Dermis microvascular lymphatic vessel endothelial cell (primary cell): ENCODE data around the gene ZNF526. TPM values are rescaled to one million over a fixed set of nuclear protein-coding genes. Genes with fewer than 3 reads are reported as not detected.

ENCODE experiments used
- DNase-seq, 2 donors: peaks; one replicate each; pipeline versions ENCODE4 v3.0.0 to v3.0.0-alpha.2; 2010; ENCODE audit warnings: low read depth in 2 of 2
- total RNA-seq: library from RNA; depleted of rRNA; stranded (reverse); fragments of >200 nt; gene quantifications from 2 replicates; pipeline ENCODE4 v1.2.1, GENCODE V29; 2014

ZNF526 gene, protein sequence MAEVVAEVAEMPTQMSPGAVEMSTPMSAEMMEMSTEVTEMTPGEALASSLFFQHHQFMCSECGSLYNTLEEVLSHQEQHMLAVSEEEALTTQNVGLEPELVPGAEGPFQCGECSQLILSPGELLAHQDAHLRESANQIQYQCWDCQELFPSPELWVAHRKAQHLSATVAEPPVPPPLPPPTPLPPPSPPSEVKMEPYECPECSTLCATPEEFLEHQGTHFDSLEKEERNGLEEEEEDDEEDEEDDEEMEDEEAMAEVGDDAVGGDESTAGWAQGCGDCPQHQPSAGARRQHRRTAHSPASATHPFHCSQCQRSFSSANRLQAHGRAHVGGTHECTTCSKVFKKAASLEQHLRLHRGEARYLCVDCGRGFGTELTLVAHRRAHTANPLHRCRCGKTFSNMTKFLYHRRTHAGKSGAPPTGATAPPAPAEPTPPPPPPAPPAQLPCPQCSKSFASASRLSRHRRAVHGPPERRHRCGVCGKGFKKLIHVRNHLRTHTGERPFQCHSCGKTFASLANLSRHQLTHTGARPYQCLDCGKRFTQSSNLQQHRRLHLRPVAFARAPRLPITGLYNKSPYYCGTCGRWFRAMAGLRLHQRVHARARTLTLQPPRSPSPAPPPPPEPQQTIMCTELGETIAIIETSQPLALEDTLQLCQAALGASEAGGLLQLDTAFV
- total RNA-seq, result 4.9 and 6.2 TPM in 2 replicates

DNA sequence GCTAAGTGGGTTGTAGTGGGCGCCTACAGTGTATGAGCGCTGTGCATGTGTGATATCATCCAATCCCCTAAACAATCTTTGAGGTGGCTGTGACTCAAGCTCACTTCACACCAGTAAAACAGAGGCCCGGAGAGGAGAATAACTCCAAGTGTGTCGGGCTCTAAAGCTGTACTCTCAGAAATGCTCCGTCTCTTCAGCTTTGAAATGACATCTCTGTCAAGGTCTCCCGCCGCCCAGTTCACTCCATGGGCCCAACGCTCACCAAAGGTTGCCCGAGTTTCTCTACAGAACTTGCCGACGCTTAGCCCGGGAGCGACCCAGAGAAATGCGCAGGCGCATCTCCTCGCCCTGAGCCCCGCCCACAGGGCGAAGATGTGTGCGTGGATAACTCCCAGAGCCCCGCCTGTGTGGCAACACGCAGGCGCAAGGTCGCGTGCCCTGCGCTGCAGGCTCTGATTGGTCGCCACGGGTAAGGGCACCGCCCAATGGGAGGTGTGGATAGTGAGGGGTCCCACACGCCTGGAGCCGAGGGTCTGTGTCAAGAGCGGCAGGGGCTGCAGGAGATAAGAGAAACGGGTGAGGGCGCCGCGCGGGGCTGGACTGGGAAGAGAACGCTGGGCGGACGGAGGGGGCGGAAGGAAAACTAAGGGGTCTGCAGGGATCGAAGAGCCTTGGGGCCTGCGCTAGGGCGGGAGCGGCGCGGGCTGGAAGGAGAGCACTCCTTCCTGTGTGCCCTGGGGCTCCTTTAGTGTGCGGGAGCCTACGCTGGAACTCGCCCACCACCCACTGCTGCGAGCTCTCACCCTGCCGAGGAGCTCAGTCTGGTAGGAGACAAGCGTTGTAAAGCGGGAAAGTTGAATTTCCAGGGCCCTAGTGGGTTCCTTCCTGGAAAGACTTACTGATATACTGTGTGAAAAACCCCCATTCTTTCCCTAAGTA lies at the start of gene ZNF526:
Gene ZNF526 (plus strand): TSS at position 501 of the 939 bp plus-strand sequence. CDS start 4,092 bp downstream, outside the sequence.
- DNase-seq, result peak; percentile 94 to 98

GRCh38 chr19:42170715-42171114 lies 49.4 kb upstream of the ZNF526 start:
- no peak for DNase-seq

DNA sequence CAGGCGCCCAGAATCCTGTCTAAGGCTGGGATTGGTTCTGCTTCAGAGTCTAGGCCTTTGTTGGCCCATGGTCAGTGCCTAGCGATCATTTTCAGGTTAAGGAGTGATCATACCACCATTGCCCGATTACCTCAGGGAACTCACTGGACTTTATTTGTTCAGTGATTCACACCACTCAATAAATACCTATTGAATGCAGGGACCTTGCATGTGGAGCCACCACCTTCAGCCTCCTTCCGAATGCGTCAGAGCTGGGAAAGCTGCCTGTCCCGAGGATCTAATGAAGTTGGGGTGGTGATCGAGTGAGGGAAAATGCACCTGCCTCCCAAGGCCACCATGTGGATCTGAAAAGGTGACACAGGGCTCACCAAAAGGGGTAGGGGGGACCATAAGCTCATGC lies 47.9 kb upstream of the ZNF526 start:
- DNase-seq, result no peak

DNA sequence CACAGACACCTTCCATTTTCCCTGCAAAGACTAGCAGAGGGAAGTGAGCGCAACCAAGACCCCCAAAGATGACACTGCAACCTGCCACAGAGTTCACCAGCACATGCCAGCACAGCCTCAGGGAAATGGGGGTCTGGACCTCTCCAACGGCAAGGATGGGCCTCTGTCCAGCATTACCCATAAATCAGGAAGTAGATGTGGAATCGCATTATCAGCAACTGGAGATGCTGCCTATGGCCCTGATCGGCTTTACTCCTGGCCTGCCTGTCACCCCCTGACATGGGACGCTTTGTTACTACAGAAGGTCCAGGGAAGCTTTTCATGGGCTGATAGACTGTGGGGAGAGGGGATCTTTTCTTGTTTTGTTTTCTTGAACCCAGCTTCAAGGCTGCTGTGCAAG lies 46.4 kb upstream of the ZNF526 start:
- no peak for DNase-seq

GRCh38 chr19:42174188-42174587 lies 45.9 kb upstream of the ZNF526 start:
- no peak for DNase-seq

GRCh38 chr19:42174958-42175734 lies 45.0 kb upstream of the ZNF526 start:
- no peak for DNase-seq

DNA sequence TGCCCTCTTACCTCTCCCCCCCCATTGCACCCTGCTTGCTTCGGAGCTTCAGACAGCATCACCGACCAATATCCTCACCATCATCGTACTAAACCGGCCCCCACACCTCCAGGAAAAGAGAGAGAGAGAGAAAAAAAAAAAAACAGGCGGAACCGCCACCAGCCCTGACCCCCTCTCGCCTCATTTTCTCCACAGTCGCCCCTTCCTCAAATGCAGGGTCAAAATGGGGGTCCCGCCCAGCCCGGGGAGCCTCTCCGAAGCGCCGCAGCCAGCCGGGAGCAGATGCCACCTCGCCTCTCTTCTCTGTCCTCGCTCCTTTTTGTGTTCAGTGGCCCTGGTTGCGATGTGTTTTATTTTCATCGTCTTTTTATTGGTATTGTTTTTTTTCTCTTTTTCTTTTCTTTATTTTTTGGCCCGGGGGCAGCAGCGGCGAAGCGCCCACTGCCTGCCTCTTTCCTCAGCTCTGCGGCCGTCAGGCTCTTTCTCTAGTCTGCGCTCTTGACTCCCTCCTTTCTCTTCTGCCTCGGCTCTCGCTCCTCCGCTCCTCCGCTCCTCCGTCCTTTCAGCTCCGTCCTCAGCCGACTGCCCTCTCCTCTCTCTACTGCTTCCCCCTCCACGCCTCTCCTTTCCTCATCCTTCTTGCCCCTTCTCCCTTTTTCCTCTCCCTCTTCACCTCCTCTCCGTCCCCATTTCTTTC lies 44.0 kb upstream of the ZNF526 start:
- DNase-seq, result peak in 1 of 2 donors; percentile 6

DNA sequence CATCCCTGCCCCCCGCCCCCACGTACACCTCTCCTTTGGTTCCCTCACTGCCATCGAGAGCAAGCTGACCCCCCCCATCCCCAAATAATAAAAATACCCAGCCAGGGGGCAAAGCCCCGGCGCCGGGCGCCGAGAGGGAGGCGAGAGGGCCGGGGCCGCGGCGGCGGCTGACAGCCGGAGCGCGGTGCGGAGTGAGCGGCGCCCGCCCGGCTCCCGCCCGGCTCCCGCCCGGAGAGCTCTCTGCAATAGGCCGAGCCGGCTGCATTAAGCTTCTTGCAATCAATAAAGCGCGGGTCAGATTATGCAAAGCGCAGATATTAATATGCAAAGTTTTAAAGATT lies 43.5 kb upstream of the ZNF526 start:
- DNase-seq, result no peak

DNA sequence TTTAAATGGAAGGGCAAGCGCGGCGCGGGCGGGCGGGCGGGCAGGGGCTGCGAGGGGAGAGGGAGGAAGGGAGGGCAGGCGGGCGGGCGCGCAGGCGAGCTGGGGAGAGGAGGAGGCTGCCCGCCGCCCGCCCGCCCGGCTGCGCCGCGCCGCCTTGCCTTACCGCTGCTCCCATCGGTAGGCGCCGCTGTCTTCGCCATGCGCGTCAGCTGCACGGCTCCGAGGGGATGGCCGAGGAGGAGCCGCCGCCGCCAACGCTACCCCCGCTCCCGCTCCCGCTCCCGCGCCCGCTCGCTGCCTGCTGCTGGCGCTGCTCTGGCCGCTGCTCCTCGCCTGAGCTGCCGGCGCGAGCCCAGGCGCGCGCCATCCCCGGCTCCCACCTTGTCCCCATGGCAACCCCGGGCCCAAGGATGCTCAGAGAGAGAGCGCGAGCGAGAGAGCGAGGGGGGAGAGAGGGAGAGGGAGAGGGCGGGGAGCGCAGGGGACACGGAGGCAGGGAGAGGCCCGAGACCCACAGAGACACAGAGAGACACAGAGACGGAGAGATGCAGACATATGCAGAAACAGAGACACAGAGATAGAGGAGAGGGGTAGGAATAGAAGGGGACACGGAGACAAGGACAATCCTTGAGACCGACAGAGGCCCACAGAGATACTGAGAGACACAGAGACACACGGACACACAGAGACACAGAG lies 43.0 kb upstream of the ZNF526 start:
- DNase-seq, result peak in 1 of 2 donors; percentile 83

- no peak for DNase-seq
Observed at GRCh38 chr19:42177686-42178019, 42.5 kb upstream of the ZNF526 start.

DNA sequence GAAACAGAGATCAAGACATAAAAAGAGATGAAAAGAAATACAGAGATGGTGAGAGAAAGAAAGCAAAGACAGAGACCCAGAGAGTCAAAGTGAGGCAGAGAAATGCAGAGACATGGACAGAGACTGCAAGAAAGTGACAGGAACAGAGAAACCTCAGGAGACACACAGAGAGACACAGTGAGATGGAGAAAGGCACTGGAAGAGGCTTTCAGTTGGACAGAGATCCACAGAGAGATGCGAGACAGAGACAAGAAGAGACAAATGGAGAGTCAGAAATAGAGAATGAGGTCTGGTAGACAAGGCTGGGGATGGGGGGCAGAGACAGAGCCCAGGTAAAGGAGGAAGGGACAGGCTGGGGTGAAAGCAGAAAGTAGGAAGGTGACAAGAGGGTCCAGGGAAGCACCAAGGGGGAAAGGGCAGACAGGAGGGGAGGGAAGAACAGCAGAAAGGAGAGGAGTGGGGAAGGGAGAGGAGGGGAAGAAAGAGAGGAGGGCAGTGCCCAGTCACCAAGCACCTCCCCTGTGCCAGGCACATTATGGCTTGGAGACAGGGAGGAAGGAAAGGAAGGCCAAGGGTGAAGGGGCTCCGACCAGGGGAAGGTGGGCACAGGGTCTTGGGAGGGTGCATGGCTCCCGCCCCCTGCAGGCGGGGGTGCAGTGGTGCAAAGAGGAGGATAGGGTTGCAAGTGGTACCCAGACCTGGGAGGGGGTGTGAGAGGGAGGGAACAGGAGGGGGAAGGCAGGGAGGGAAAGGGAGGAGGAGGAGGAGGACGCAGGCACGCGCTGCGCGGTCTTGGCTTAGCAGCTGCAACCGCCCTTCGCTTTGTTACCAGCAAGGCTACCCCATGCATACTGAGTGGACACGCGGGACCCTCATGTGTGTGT lies 41.1 kb upstream of the ZNF526 start:
- DNase-seq, result peak in 1 of 2 donors; percentile 15

GRCh38 chr19:42184401-42184861 lies 35.7 kb upstream of the ZNF526 start:
- DNase-seq, result peak; percentile 53 to 80

DNA sequence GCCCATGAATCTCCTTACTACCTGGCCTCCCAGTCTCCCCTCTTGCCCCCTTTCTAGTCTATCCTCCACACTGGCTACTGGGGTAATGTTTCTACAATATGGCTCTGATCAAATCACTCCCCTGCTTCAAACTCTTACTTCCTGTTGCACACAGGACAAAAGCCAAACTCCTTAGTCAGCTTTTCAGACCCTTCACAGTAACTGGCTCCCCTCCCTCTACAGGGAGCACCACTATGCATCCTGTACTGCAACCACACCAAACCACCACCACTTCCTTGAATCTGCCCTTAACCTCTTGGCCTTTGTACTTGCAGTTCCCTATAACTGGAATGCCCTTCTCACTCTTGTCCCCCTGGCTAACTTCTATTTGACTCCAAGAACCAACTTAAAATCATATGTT lies 34.8 kb upstream of the ZNF526 start:
- no peak for DNase-seq

DNA sequence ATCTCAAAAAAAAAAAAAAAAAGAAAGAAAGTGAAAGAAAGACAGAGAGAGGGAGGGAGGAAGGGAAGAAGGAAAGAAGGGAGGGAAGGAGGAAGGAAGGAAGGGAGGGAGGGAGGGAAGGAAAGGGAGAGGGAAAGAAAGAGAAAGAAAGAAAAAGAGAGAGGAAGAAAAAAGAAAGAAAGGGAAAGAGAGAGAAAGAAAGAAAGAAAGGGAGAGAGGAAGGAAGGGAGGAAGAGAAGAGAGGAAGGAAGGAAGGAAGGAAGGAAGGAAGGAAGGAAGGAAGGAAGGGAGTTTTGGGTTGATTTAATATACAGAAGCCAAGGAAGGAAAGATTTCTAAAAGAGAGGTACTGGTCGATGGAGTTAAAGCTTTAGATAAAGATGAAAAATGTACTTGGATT lies 31.4 kb upstream of the ZNF526 start:
- DNase-seq, result no peak

GRCh38 chr19:42189133-42189532 lies 31.0 kb upstream of the ZNF526 start:
- no peak for DNase-seq

DNA sequence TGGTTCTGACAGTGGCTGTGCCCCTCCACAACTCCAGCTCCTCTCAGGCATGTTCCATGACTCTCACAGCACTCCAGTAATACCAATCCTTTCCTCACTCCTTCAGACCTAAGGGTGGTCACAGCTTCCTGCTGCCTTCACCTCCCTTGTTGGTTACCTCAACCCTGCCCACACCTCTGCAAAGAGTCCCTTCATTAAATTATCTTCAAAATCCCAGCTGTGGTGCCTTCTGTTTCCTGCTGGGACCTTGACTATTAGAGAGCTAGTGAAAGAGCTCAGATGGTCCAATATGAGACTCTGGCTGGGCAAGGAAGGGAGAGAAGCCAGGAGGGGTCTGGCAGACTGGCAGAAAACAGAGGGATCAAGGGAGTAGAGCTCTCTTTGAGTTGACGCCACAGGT lies 28.8 kb upstream of the ZNF526 start:
- DNase-seq, result no peak

DNA sequence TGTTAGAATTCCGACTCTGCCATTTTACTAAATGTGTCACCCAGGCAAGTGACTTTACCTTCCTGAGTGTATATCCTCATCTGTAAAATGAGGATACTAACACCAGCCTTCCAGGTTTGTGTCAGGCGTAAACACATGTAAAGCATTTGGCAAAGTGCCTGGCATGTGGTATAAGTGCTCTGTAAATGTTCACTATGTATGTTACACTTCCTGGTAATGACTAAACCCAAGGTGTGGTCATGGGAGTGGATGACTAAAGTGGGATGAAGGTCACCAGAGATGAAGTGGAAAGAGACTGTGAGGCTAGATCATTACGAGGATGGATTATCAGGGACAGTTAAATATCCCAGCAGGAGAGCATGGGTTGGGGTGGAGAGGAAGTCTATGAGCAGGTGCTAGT lies 28.3 kb upstream of the ZNF526 start:
- DNase-seq, result peak in 1 of 2 donors; percentile 43

GRCh38 chr19:42193294-42193693 lies 26.8 kb upstream of the ZNF526 start:
- DNase-seq, result no peak

GRCh38 chr19:42193706-42194105 lies 26.4 kb upstream of the ZNF526 start:
- peak in 1 of 2 donors; percentile 67 for DNase-seq
